Endothelial cell (in vitro differentiated cells): ENCODE data around the gene RAD51B. TPM values are rescaled to one million over a fixed set of nuclear protein-coding genes. Genes with fewer than 3 reads are reported as not detected.

Source experiments
- DNase-seq: peaks from one replicate; pipeline ENCODE4 v3.0.0; 2021; ENCODE audit warnings: low spot score
- H3K27ac Mint-ChIP-seq: one replicate; pipeline ENCODE4 v1.8.0; 2021; ENCODE audit warnings: mixed read lengths, inconsistent platforms; ENCODE audit not compliant: unreplicated experiment
- H3K27me3 Mint-ChIP-seq: one replicate; pipeline ENCODE4 v1.8.0; 2021; ENCODE audit warnings: mild to moderate bottlenecking, moderate library complexity, mixed read lengths, inconsistent platforms; ENCODE audit not compliant: unreplicated experiment
- H3K36me3 Mint-ChIP-seq: one replicate; pipeline ENCODE4 v1.8.0; 2021; ENCODE audit warnings: mild to moderate bottlenecking, low read depth, mixed read lengths, inconsistent platforms; ENCODE audit not compliant: unreplicated experiment
- H3K4me1 Mint-ChIP-seq: one replicate; pipeline ENCODE4 v1.8.0; 2021; ENCODE audit warnings: mild to moderate bottlenecking, mixed read lengths, inconsistent platforms; ENCODE audit not compliant: unreplicated experiment
- H3K4me3 Mint-ChIP-seq: one replicate; pipeline ENCODE4 v1.8.0; 2021; ENCODE audit warnings: mild to moderate bottlenecking, mixed read lengths, inconsistent platforms; ENCODE audit not compliant: unreplicated experiment
- H3K9me3 Mint-ChIP-seq: one replicate; pipeline ENCODE4 v1.8.0; 2021; ENCODE audit warnings: mixed read lengths, inconsistent platforms; ENCODE audit not compliant: unreplicated experiment
- total RNA-seq: library from RNA; stranded (reverse); fragmentation: NEBNext Ultra II Directional; extraction: Animal tissue kit (Norgen Biotek cat#: 25700); gene quantifications from one replicate; pipeline ENCODE4 v1.2.1, GENCODE V29; 2021; ENCODE audit not compliant: unreplicated experiment
- TF ChIP-seq, protein P1 (sequence below): fragments of 200-600 bp; sonication (generic); IDR thresholded peaks from one replicate; pipeline ENCODE4 v1.5.0; 2021; ENCODE audit warnings: antibody characterized with exemption; ENCODE audit not compliant: unreplicated experiment

RAD51B gene
- total RNA-seq, 1 donor from 2014 or later: 23.5 TPM

DNA sequence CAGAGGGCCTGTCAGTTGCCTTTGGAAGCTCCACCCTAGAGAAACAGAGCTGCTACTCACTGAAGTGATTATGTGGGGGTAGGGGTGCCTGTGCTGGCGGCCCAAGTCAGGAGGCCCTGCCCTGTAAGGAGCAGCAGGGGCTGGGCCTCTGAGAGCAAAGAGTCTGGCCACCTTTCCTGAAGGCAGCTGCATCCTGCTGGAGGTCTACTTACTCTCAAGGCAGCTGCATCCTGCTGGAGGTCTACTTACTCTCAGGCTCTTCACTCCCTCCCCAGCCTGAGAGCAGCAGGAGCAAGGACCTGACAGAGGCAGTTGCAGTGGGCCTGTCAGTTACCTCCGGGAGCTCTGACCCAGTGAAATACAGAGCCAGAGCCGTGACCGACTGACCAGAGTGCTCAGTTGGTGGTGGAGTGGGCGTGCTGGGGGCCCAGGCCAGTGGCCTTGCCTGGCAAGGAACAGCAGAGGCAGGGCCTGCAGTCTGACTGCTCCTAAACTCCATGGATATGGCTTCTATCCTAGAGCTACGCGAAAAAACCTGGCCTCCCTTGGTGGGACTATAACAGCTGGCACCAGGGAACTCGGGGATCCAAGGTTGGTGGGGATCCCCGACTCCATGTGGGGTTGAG, 32.3 kb downstream of the RAD51B start:
- Mint-ChIP-seq H3K36me3 (peaks cover 3% of the 10 kb centered on the region), H3K27ac (no peak overlapping the region)

GRCh38 chr14:67852926-67853604, 33.5 kb downstream of the RAD51B start:
- H3K27me3 Mint-ChIP-seq: peaks cover 2% of the 10 kb centered on the region
- H3K4me3 Mint-ChIP-seq: no peak overlapping the region
- no peaks in the 10 kb centered on the region for H3K36me3 Mint-ChIP-seq
- H3K9me3 Mint-ChIP-seq: no peaks in the 10 kb centered on the region
- H3K27ac Mint-ChIP-seq: no peak overlapping the region
- no peak for DNase-seq
- H3K4me1 Mint-ChIP-seq: no peaks in the 10 kb centered on the region
- TF ChIP-seq, protein P1, sequence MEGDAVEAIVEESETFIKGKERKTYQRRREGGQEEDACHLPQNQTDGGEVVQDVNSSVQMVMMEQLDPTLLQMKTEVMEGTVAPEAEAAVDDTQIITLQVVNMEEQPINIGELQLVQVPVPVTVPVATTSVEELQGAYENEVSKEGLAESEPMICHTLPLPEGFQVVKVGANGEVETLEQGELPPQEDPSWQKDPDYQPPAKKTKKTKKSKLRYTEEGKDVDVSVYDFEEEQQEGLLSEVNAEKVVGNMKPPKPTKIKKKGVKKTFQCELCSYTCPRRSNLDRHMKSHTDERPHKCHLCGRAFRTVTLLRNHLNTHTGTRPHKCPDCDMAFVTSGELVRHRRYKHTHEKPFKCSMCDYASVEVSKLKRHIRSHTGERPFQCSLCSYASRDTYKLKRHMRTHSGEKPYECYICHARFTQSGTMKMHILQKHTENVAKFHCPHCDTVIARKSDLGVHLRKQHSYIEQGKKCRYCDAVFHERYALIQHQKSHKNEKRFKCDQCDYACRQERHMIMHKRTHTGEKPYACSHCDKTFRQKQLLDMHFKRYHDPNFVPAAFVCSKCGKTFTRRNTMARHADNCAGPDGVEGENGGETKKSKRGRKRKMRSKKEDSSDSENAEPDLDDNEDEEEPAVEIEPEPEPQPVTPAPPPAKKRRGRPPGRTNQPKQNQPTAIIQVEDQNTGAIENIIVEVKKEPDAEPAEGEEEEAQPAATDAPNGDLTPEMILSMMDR: no peak

More for the DNA sequence above, 32.3 kb downstream of the RAD51B start:
- H3K4me3 Mint-ChIP-seq: no peak overlapping the region
- no peaks in the 10 kb centered on the region for H3K4me1 Mint-ChIP-seq
- no peaks in the 10 kb centered on the region for H3K9me3 Mint-ChIP-seq
- TF ChIP-seq, protein P1: no peak
- H3K27me3 Mint-ChIP-seq: peaks cover 2% of the 10 kb centered on the region
- DNase-seq: no peak

- Mint-ChIP-seq H3K36me3 (no peaks in the 10 kb centered on the region), H3K4me3 (no peak overlapping the region), H3K27ac (no peak overlapping the region), H3K27me3 (no peaks in the 10 kb centered on the region), H3K4me1 (no peaks in the 10 kb centered on the region), H3K9me3 (no peaks in the 10 kb centered on the region)
- TF ChIP-seq, protein P1: no peak
- DNase-seq: no peak
Observed at GRCh38 chr14:67853715-67854114, 34.1 kb downstream of the RAD51B start.

DNA sequence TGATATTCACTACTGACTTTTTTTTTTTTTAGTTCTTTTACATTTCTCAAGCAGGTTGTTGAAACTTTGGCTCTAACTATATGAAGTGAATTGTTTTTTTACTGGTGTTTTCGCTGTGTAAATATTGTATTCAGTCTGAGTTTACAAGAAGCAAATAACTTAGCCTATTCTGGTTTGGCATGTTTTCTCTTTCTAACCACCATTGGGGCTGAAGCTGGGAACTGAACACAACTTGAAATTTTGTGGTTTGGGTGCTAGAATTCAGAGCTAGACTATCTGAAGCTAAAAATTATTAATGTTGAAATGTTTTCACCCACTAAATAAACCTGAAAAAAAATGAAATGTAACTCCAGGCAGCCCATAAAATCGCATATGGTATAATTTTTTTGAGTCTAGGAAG, 37.2 kb downstream of the RAD51B start:
- Mint-ChIP-seq H3K4me1 (peaks cover 4% of the 10 kb centered on the region), H3K27me3 (no peaks in the 10 kb centered on the region), H3K36me3 (no peaks in the 10 kb centered on the region), H3K4me3 (no peak overlapping the region), H3K27ac (no peak overlapping the region), H3K9me3 (no peaks in the 10 kb centered on the region)
- TF ChIP-seq, protein P1: no peak
- DNase-seq: no peak

DNA sequence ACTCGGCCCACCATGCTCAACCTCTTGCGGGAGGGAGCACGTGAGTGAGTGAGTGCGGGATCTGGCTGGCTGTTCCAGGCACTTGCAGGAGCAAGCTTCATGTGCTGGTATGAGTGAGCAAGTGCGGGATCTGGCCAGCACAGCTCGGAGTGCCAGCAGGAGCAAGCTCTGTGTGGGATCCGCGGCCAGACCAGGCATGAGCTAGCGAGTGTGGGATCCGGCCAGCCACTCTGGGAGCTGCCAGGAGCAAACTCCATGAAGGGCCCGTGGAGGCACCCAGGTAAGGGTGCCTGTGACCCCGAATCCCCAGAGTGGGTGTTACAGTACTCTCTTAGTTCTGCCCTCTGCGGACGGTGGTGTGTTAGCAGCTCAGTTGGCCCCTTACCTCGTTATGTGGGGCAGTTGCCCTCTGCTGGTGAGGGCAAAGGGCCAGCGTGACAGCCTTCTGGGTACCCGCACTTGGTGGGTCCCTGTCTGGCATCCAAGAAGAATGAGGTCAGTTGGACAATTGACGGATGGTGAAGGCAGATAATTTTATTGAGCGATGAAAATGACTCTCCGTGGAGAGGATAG, 38.3 kb downstream of the RAD51B start:
- no peaks in the 10 kb centered on the region for H3K36me3 Mint-ChIP-seq
- H3K27me3 Mint-ChIP-seq: no peaks in the 10 kb centered on the region
- H3K27ac Mint-ChIP-seq: peak overlapping the region; percentile 54
- H3K4me1 Mint-ChIP-seq: peaks cover 4% of the 10 kb centered on the region
- no peak overlapping the region for H3K4me3 Mint-ChIP-seq
- no peaks in the 10 kb centered on the region for H3K9me3 Mint-ChIP-seq
- TF ChIP-seq, protein P1: no peak
- DNase-seq: no peak
